AG09309 (cell line): ENCODE results near the gene KCNJ1.

Source experiments
- DNase-seq: peaks from one replicate; pipeline ENCODE4 v3.0.0-alpha.2; 2010; ENCODE audit warnings: low read depth
- H3K4me3 ChIP-seq: 2 replicates; pipeline ENCODE4 v1.5.1; 2011; ENCODE audit warnings: mild to moderate bottlenecking, low read depth, low read length, moderate library complexity; ENCODE audit not compliant: control insufficient read depth
- TF ChIP-seq, protein P1 (sequence below): IDR thresholded peaks from 2 replicates; pipeline ENCODE4 v1.5.1; 2011; ENCODE audit warnings: mild to moderate bottlenecking, low read depth, low read length, inconsistent platforms; ENCODE audit not compliant: insufficient read depth, control insufficient read depth; ENCODE audit errors: missing control alignments

The KCNJ1 gene

DNA sequence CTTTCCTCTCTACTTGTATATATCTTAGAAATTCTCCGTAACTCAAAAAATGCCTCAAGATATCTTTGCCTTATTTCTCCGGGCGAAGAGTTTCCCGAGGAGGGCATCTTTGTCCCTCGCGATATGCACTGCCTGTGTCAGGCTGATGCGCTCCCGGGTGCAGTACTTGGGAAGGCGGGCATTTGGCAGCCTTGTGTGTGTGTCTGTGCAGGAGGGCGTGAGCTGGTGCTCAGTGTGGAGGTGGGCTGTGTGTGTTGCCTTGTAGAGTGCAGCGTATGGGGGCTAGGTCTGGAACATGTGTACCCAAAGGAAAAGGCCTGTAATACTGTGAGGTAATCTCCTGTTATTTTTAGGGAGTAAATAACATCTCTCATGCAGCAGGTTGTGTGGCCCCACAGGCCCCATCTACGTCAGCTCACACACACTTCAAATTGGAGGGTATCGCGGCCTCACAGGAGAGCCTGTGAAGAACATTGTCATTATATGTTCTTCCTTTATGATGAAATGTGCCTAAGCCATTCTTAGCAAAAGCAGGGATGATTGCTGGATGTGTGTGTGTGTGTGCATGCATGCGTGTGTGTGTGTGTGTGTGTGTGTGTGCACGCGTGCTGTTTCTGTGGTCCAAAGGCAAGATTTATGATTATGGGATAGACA, 77.5 kb downstream of the KCNJ1 start:
- no peak overlapping the region for H3K4me3 ChIP-seq
- DNase-seq = no peak

More for the DNA sequence above, 77.5 kb downstream of the KCNJ1 start:
- TF ChIP-seq, protein P1, sequence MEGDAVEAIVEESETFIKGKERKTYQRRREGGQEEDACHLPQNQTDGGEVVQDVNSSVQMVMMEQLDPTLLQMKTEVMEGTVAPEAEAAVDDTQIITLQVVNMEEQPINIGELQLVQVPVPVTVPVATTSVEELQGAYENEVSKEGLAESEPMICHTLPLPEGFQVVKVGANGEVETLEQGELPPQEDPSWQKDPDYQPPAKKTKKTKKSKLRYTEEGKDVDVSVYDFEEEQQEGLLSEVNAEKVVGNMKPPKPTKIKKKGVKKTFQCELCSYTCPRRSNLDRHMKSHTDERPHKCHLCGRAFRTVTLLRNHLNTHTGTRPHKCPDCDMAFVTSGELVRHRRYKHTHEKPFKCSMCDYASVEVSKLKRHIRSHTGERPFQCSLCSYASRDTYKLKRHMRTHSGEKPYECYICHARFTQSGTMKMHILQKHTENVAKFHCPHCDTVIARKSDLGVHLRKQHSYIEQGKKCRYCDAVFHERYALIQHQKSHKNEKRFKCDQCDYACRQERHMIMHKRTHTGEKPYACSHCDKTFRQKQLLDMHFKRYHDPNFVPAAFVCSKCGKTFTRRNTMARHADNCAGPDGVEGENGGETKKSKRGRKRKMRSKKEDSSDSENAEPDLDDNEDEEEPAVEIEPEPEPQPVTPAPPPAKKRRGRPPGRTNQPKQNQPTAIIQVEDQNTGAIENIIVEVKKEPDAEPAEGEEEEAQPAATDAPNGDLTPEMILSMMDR = no peak
